Kidney glomerular epithelial cell (primary cell): ENCODE data around the gene HKDC1.
"Not testable (repeated sequence)": the region's sequence is repeated elsewhere in the genome, so short reads cannot be mapped to it uniquely, and the experiment has no call there.

Experiments used
- DNase-seq: peaks from one replicate; lab custom pipeline; 2025; lab: John Stamatoyannopoulos, UW

HKDC1 gene

GRCh38 chr10:69281507-69282413 is 61.6 kb downstream of the HKDC1 start:
- no peak for DNase-seq

- not testable (repeated sequence) for DNase-seq
Measured at GRCh38 chr10:69284402-69284801, 64.3 kb downstream of the HKDC1 start.

GRCh38 chr10:69285699-69286098 is 65.6 kb downstream of the HKDC1 start:
- DNase-seq: no peak

GRCh38 chr10:69287181-69287580 is 67.0 kb downstream of the HKDC1 start:
- DNase-seq: no peak

- no peak for DNase-seq
Measured at GRCh38 chr10:69290993-69291392, 70.9 kb downstream of the HKDC1 start.

- no peak for DNase-seq
Measured at GRCh38 chr10:69292459-69292858, 72.3 kb downstream of the HKDC1 start.

- DNase-seq: no peak
Measured at GRCh38 chr10:69295027-69295636, 75.0 kb downstream of the HKDC1 start.

- no peak for DNase-seq
Measured at GRCh38 chr10:69303632-69304051, 83.5 kb downstream of the HKDC1 start.

GRCh38 chr10:69306421-69306820 is 86.3 kb downstream of the HKDC1 start:
- no peak for DNase-seq

GRCh38 chr10:69307434-69307833 is 87.3 kb downstream of the HKDC1 start:
- no peak for DNase-seq

- not testable (repeated sequence) for DNase-seq
Measured at GRCh38 chr10:69308304-69308703, 88.2 kb downstream of the HKDC1 start.

- no peak for DNase-seq
Measured at GRCh38 chr10:69311309-69311708, 91.2 kb downstream of the HKDC1 start.

- no peak for DNase-seq
Measured at GRCh38 chr10:69312528-69312927, 92.4 kb downstream of the HKDC1 start.

- DNase-seq: no peak
Measured at GRCh38 chr10:69315100-69315542, 95.0 kb downstream of the HKDC1 start.

- DNase-seq: no peak
Measured at GRCh38 chr10:69315610-69316312, 95.6 kb downstream of the HKDC1 start.

GRCh38 chr10:69316313-69317059 is 96.4 kb downstream of the HKDC1 start:
- DNase-seq: no peak
